K562 (cell line): ENCODE results near the gene CD82. TPM values are rescaled to one million over a fixed set of nuclear protein-coding genes. Genes with fewer than 3 reads are reported as not detected.

Experiments
- ATAC-seq: fragments of 200-7000 bp; cut with Tn5 transposase; 3 replicates; pipeline ENCODE4 v1.9.1; 2020; ENCODE audit warnings: moderate library complexity
- BruUV-seq: library from RNA; stranded (reverse); fragments of 400-500 nt; replicated peaks from 2 replicates; lab custom pipeline; 2021; lab: Mats Ljungman, UMichigan
- CTCF ChIA-PET: fragments of 300-600 bp; formaldehyde crosslinking; extraction: SDS; loops from one replicate; lab custom pipeline; 2021; ENCODE audit warnings: low intra/inter-chr PET ratio; lab: Yijun Ruan, JAX
- POLR2A ChIA-PET: fragments of 300-600, 350-650 bp; sonication (Branson Sonifier 250); formaldehyde crosslinking; extraction: SDS; loops from one replicate; lab custom pipeline; 2021; ENCODE audit warnings: antibody characterized with exemption, inconsistent platforms; lab: Yijun Ruan, JAX
- DNase-seq, 4 experiments: peaks; one replicate each; pipeline versions ENCODE4 v3.0.0 to v3.0.0-alpha.2; 2011 to 2018; ENCODE audit warnings: low spot score in 3 of 4, mixed read lengths in 3 of 4; ENCODE audit errors: extremely low read depth in 1 of 4
- FAIRE-seq: peaks from 2 replicates; lab custom pipeline; 2011; peaks lifted over from hg19 to GRCh38; lab: Jason Lieb, UNC
- H2AFZ ChIP-seq: 2 replicates; pipeline ENCODE4 v1.6.0; 2011; ENCODE audit warnings: low read depth, low read length, control low read depth, inconsistent platforms
- H3K27ac ChIP-seq: fragments of 200-600 bp; 3 replicates; pipeline ENCODE4 v1.8.0; 2011; ENCODE audit warnings: low read depth, mild to moderate bottlenecking, control low read depth, inconsistent platforms, low read length, moderate library complexity, mixed read lengths; ENCODE audit errors: extremely low read depth
- H3K27me3 ChIP-seq, 2 experiments: fragments of 300-600 bp in 1 of 2; 2 replicates in 1 of 2; 3 replicates in 1 of 2; pipeline versions ENCODE4 v1.6.0 to v1.8.0; 2011; ENCODE audit warnings: inconsistent platforms in 2 of 2, low read length in 2 of 2, mild to moderate bottlenecking in 1 of 2, mixed read lengths in 1 of 2, moderate library complexity in 1 of 2; ENCODE audit not compliant: control insufficient read depth in 2 of 2, insufficient read depth in 2 of 2
- H3K36me3 ChIP-seq: fragments of 300-600 bp; 3 replicates; pipeline ENCODE4 v1.8.0; 2011; ENCODE audit warnings: mild to moderate bottlenecking, low read length, inconsistent platforms; ENCODE audit not compliant: control insufficient read depth, insufficient read depth
- H3K4me1 ChIP-seq, 2 experiments: fragments of 200-600 bp in 1 of 2; replicated peaks in 1 of 2; 2 replicates in 1 of 2; 3 replicates in 1 of 2; pipeline versions ENCODE4 v1.5.1 to v1.8.0; 2011; ENCODE audit warnings: inconsistent platforms in 2 of 2, low read length in 2 of 2, mild to moderate bottlenecking in 1 of 2, mixed read lengths in 1 of 2, moderate library complexity in 1 of 2; ENCODE audit not compliant: control insufficient read depth in 2 of 2, insufficient read depth in 2 of 2
- H3K4me2 ChIP-seq: 2 replicates; pipeline ENCODE4 v1.6.1; 2011; ENCODE audit warnings: low read length, control low read depth, inconsistent platforms, mixed read lengths; ENCODE audit not compliant: insufficient read depth
- H3K4me3 ChIP-seq: fragments of 200-600 bp; sonication (generic), shearing (Covaris generic); 2 replicates; pipeline ENCODE4 v1.5.1; 2016; ENCODE audit warnings: control low read depth, inconsistent platforms
- H3K79me2 ChIP-seq: fragments of 200-600 bp; 3 replicates; pipeline ENCODE4 v1.8.0; 2011; ENCODE audit warnings: low read length, inconsistent platforms; ENCODE audit not compliant: control insufficient read depth, insufficient read depth
- H3K9ac ChIP-seq, 2 experiments: 2 replicates each; pipeline versions ENCODE4 v1.6.0 to v1.6.1; 2011; ENCODE audit warnings: low read depth in 2 of 2, low read length in 2 of 2, control low read depth in 1 of 2, inconsistent platforms in 1 of 2, mild to moderate bottlenecking in 1 of 2, mixed read lengths in 1 of 2; ENCODE audit not compliant: insufficient read depth in 1 of 2
- H3K9me1 ChIP-seq: one replicate; pipeline ENCODE4 v1.6.0; 2011; ENCODE audit warnings: inconsistent platforms, mild to moderate bottlenecking, low read length, moderate library complexity; ENCODE audit not compliant: control insufficient read depth, insufficient read depth
- H3K9me3 ChIP-seq: replicated peaks from 2 replicates; pipeline ENCODE4 v1.5.1; 2011; ENCODE audit warnings: low read depth, low read length, inconsistent platforms; ENCODE audit not compliant: control insufficient read depth, insufficient read depth
- H4K20me1 ChIP-seq: replicated peaks from 2 replicates; pipeline ENCODE4 v1.6.1; 2011; ENCODE audit warnings: low read length, inconsistent platforms, mixed read lengths; ENCODE audit not compliant: control insufficient read depth, insufficient read depth
- ATF1 ChIP-seq, 2 experiments: fragments of 450-650 bp in 1 of 2; IDR thresholded peaks; 2 replicates each; pipeline ENCODE4 v1.6.1; 2016; ENCODE audit warnings: missing compliant biosample characterization in 1 of 2, missing genetic modification characterization in 1 of 2
- CBFA2T3 ChIP-seq: fragments of 450-650 bp; IDR thresholded peaks from 2 replicates; pipeline ENCODE4 v1.6.1; 2017
- IFI16 ChIP-seq: fragments of 250-450 bp; sonication (Bioruptor Pico); IDR thresholded peaks from 2 replicates; pipeline ENCODE4 v2.1.2; 2022; ENCODE audit warnings: mild to moderate bottlenecking, inconsistent platforms
- NCOA4 ChIP-seq: fragments of 450-650 bp; IDR thresholded peaks from 2 replicates; pipeline ENCODE4 v1.6.1; 2018; ENCODE audit warnings: mild to moderate bottlenecking; ENCODE audit not compliant: partially characterized antibody
- ZNF174 ChIP-seq: fragments of 250-450 bp; sonication (Bioruptor Pico); IDR thresholded peaks from 2 replicates; pipeline ENCODE4 v1.4.0; 2020; ENCODE audit warnings: mild to moderate bottlenecking
- ZNF175 ChIP-seq: fragments of 200-800 bp; sonication (Bioruptor generic); IDR thresholded peaks from 2 replicates; pipeline ENCODE4 v1.6.1; 2016; ENCODE audit warnings: low read depth, mild to moderate bottlenecking, missing genetic modification characterization, missing compliant biosample characterization
- WGBS: fragments of 100-300 bp; shearing (Covaris generic); methylation state at CpG from one replicate; pipeline ENCODE4 v1.1.6; 2016; ENCODE audit warnings: low coverage, mixed read lengths; ENCODE audit not compliant: insufficient coverage; ENCODE audit errors: missing lambda C conversion rate; 5-methylcytosine and 5-hydroxymethylcytosine counted together
- in situ Hi-C: fragments of 300-500 bp; cut with MboI; formaldehyde crosslinking; loops from 4 replicates; pipeline ENCODE4 v1.15.0; 2018; ENCODE audit warnings: inconsistent platforms, mixed read lengths
- intact Hi-C: fragments of 100-400 bp; cut with micrococcal nuclease; formaldehyde crosslinking; loops from 2 replicates; pipeline ENCODE4 v1.14.2; 2022
- polyA plus RNA-seq, 8 experiments: library from polyadenylated mRNA; depleted of rRNA in 4 of 8; stranded (reverse) in 5 of 8; unstranded in 3 of 8; fragments of >200 nt; fragmentation: Nextera tagmentation in 2 of 8; fragmentation: Illumina TruSeq in 1 of 8; extraction: Ambion mirVana in 2 of 8; extraction: Trizol in 1 of 8; gene quantifications; 2 replicates each; pipeline versions ENCODE4 v1.2.1 to v1.2.3, GENCODE V29; 2011 to 2014; ENCODE audit warnings: inconsistent platforms in 1 of 8, missing spikeins in 1 of 8
- total RNA-seq, 7 experiments: library from RNA; depleted of rRNA in 6 of 7; stranded (reverse); fragments of >200 nt in 6 of 7; fragmentation: Illumina TruSeq in 2 of 7; extraction: Trizol in 2 of 7; gene quantifications; 2 replicates each; pipeline versions ENCODE4 v1.2.1 to v1.2.3, GENCODE V29; 2011 to 2021; ENCODE audit warnings: low replicate concordance in 1 of 7
- TF ChIP-seq, protein P1 (sequence below): fragments of 250-450 bp; sonication (Bioruptor Pico); IDR thresholded peaks from 2 replicates; pipeline ENCODE4 v1.8.0; 2022; ENCODE audit warnings: inconsistent platforms, mild to moderate bottlenecking, moderate library complexity, borderline replicate concordance
- TF ChIP-seq, protein P2 (sequence below): fragments of 450-650 bp; IDR thresholded peaks from 2 replicates; pipeline ENCODE4 v1.6.1; 2017; ENCODE audit warnings: antibody characterized with exemption, mild to moderate bottlenecking
- TF ChIP-seq, protein P3 (sequence below), 3 experiments: fragments of 200-800 bp in 1 of 3; sonication (Bioruptor generic) in 1 of 3; sonication (generic) in 1 of 3; formaldehyde crosslinking in 1 of 3; IDR thresholded peaks; 2 replicates each; pipeline versions ENCODE4 v1.6.1 to v1.8.0; 2016 to 2022; ENCODE audit warnings: mild to moderate bottlenecking in 2 of 3, missing compliant biosample characterization in 2 of 3, missing genetic modification characterization in 2 of 3, missing genetic modification reagents in 1 of 3

Gene CD82
- total and polyA plus RNA-seq, 9 of the 15 experiments (the other 6 are each of a cell fraction or from before 2014, with no cell fraction given): 0.27 to 9.4 (median 3.0) TPM

DNA sequence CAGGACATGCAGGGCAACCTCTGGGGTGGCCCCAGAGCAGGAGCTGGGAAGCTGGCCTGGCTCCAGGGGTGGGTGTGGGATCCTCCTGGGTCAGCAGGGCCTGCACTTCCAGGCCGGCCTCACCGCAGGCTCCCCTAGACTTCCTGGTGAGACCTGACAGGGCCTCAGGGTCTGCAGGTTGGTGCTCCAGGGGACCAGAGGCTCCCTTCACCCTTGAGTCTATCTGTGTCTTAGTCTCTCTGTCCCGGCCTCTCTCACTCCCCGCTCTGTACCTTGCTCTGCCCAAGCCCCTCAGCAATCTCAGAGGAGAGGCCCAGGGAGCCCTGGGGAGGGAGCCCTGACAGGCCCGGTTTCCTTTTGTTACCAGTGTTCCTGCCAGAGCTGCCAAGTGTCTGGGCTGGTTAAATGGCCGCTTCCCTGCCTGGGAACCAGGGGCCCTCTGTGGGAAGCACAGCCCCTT, 13.9 kb downstream of the CD82 start (continued):
- TF ChIP-seq, protein P1, sequence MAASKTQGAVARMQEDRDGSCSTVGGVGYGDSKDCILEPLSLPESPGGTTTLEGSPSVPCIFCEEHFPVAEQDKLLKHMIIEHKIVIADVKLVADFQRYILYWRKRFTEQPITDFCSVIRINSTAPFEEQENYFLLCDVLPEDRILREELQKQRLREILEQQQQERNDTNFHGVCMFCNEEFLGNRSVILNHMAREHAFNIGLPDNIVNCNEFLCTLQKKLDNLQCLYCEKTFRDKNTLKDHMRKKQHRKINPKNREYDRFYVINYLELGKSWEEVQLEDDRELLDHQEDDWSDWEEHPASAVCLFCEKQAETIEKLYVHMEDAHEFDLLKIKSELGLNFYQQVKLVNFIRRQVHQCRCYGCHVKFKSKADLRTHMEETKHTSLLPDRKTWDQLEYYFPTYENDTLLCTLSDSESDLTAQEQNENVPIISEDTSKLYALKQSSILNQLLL (CRISPR knock-in tag): no peak

DNA sequence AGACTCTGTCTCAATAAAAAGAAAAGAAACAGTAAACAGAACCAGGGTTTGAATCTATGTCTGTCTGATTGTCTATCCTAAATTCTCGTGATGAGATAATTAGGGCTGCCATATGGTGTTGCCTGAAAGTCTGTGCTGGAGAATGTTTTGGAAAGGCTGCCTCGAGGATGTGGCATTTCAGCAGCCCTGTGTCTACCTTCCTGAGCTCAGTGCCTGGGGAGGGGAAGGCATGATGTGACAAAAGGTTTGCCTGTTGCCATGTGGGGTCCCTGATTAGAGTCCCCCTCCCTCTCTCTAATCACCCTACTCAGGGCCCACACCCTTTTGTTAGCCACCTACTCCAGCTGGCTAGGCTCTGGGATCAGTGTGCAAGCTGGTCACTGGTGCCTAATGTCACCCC, 15.2 kb downstream of the CD82 start:
- Histone ChIP-seq H4K20me1 (no peaks in the 10 kb centered on the region), H3K27ac (no peak overlapping the region), H3K4me1 (peaks cover 15% of the 10 kb centered on the region in 2 experiments), H2AFZ (no peak overlapping the region), H3K9ac (no peak overlapping the region), H3K9me1 (no peaks in the 10 kb centered on the region), H3K36me3 (no peaks in the 10 kb centered on the region), H3K9me3 (no peaks in the 10 kb centered on the region), H3K27me3 (peaks cover 0 to 10% of the 10 kb centered on the region in 2 experiments; a peak in 2 of 5 replicates), H3K4me3 (no peak overlapping the region), H3K4me2 (no peak overlapping the region), H3K79me2 (no peaks in the 10 kb centered on the region)
- no peak for DNase-seq
- no TSS peak for BruUV-seq
- ChIA-PET POLR2A (interaction anchor here (0.6 to 1.1 kb wide), 5 partner anchors 9 to 31 kb away, joined by 3 read pairs; no protein-coding TSS in a partner anchor), CTCF (no interaction called here)
- in situ Hi-C loops (no loop called here), intact Hi-C loops (no loop called here)
- TF ChIP-seq IFI16 (CRISPR knock-in tag): no peak
- TF ChIP-seq CBFA2T3: peak; percentile 18; the same call in 1 of the 2 replicates
- TF ChIP-seq, protein P2, sequence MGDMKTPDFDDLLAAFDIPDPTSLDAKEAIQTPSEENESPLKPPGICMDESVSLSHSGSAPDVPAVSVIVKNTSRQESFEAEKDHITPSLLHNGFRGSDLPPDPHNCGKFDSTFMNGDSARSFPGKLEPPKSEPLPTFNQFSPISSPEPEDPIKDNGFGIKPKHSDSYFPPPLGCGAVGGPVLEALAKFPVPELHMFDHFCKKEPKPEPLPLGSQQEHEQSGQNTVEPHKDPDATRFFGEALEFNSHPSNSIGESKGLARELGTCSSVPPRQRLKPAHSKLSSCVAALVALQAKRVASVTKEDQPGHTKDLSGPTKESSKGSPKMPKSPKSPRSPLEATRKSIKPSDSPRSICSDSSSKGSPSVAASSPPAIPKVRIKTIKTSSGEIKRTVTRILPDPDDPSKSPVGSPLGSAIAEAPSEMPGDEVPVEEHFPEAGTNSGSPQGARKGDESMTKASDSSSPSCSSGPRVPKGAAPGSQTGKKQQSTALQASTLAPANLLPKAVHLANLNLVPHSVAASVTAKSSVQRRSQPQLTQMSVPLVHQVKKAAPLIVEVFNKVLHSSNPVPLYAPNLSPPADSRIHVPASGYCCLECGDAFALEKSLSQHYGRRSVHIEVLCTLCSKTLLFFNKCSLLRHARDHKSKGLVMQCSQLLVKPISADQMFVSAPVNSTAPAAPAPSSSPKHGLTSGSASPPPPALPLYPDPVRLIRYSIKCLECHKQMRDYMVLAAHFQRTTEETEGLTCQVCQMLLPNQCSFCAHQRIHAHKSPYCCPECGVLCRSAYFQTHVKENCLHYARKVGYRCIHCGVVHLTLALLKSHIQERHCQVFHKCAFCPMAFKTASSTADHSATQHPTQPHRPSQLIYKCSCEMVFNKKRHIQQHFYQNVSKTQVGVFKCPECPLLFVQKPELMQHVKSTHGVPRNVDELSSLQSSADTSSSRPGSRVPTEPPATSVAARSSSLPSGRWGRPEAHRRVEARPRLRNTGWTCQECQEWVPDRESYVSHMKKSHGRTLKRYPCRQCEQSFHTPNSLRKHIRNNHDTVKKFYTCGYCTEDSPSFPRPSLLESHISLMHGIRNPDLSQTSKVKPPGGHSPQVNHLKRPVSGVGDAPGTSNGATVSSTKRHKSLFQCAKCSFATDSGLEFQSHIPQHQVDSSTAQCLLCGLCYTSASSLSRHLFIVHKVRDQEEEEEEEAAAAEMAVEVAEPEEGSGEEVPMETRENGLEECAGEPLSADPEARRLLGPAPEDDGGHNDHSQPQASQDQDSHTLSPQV: no peak
- TF ChIP-seq ZNF175: no peak
- TF ChIP-seq ZNF174: no peak
- TF ChIP-seq ATF1 (CRISPR knock-in tag; IDR thresholded peaks at IDR 0.05): no peak
- no peak for TF ChIP-seq ATF1 (tag; IDR thresholded peaks at IDR 0.05)
- TF ChIP-seq NCOA4: no peak
- TF ChIP-seq, protein P3, sequence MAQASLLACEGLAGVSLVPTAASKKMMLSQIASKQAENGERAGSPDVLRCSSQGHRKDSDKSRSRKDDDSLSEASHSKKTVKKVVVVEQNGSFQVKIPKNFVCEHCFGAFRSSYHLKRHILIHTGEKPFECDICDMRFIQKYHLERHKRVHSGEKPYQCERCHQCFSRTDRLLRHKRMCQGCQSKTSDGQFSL (CRISPR knock-in tag; IDR thresholded peaks at IDR 0.05): no peak
- TF ChIP-seq, protein P3 (tag; IDR thresholded peaks at IDR 0.05): no peak
- WGBS: 5% methylated on average over 2 of the region's 2 CpGs
- no peak for ATAC-seq
- FAIRE-seq: no peak
